ENCODE results near the gene MLLT10. TPM values are rescaled to one million over a fixed set of nuclear protein-coding genes. Genes with fewer than 3 reads are reported as not detected.

The MLLT10 gene
- total and polyA plus RNA-seq, 9 of the 15 experiments (the other 6 are each of a cell fraction or from before 2014, with no cell fraction given) = 18.8 to 81.4 (median 64.2) TPM

GRCh38 chr10:21724687-21725367, 190.8 kb downstream of the MLLT10 start (continued):
- TF ChIP-seq ETS2 (tag; IDR thresholded peaks at IDR 0.05; ENCODE audit: borderline replicate concordance, poor library complexity, severe bottlenecking) (no peak), ILK (tag; IDR thresholded peaks at IDR 0.05; ENCODE audit: borderline replicate concordance, low read depth) (no peak), ASH1L (IDR thresholded peaks at IDR 0.05; ENCODE audit: borderline replicate concordance, low read depth, partially characterized antibody) (no peak), WHSC1 (IDR thresholded peaks at IDR 0.05; ENCODE audit: low read length) (no peak), TFAM (CRISPR knock-in tag; conservative IDR thresholded peaks at IDR 0.05) (no peak), NCOA2 (IDR thresholded peaks at IDR 0.05; ENCODE audit: partially characterized antibody in 2 of 2) (peak in 1 of 2 experiments; percentile 53), ELF2 (CRISPR knock-in tag; IDR thresholded peaks at IDR 0.05) (no peak), EP400 (IDR thresholded peaks at IDR 0.05) (peak; percentile 54), ESRRA (IDR thresholded peaks at IDR 0.05; ENCODE audit: borderline replicate concordance, low read depth) (peak; percentile 81; the same call in 1 of the 2 replicates), ZNF77 (CRISPR knock-in tag; IDR thresholded peaks at IDR 0.05) (no peak), ELK3 (CRISPR knock-in tag; IDR thresholded peaks at IDR 0.05) (no peak), ZNF695 (CRISPR knock-in tag; IDR thresholded peaks at IDR 0.05) (no peak), RAD21 (CRISPR knock-in tag; conservative IDR thresholded peaks at IDR 0.05 in 1 of 2, IDR thresholded peaks at IDR 0.05 in 1 of 2) (peak in 1 of 2 experiments; percentile 55; a peak in 2 of 4 replicates), ZNF408 (CRISPR knock-in tag; IDR thresholded peaks at IDR 0.05; ENCODE audit: low read depth) (no peak), ATF7 (IDR thresholded peaks at IDR 0.05) (peak; percentile 89), HINFP (tag; conservative IDR thresholded peaks at IDR 0.05; ENCODE audit: low read depth) (no peak), BRD9 (IDR thresholded peaks at IDR 0.05; ENCODE audit: low read depth, partially characterized antibody) (no peak), ZNF174 (CRISPR knock-in tag; IDR thresholded peaks at IDR 0.05) (no peak), KLF16 (IDR thresholded peaks at IDR 0.05) (no peak), MAX (CRISPR knock-in tag; IDR thresholded peaks at IDR 0.05) (no peak), TCF15 (CRISPR knock-in tag; IDR thresholded peaks at IDR 0.05) (no peak), GTF2E2 (tag; IDR thresholded peaks at IDR 0.05) (no peak), TEAD4 (IDR thresholded peaks at IDR 0.05; ENCODE audit: low read length) (peak; percentile 62; the same call in 1 of the 2 replicates), TEAD4 (CRISPR knock-in tag; IDR thresholded peaks at IDR 0.05; ENCODE audit: borderline replicate concordance) (no peak), ZNF140 (CRISPR knock-in tag; IDR thresholded peaks at IDR 0.05) (no peak), TAF15 (IDR thresholded peaks at IDR 0.05; ENCODE audit: low read depth, low read length) (no peak), PML (IDR thresholded peaks at IDR 0.05; ENCODE audit: low read length) (no peak; the same call in 1 of the 2 replicates)
